Heart left ventricle (tissue), 13 donors: ENCODE results near the gene TPRN.
"Not testable (repeated sequence)": the region's sequence is repeated elsewhere in the genome, so short reads cannot be mapped to it uniquely, and the experiment has no call there.

Experiments
- POLR2A ChIP-seq, 2 donors: fragments of 450-650 bp; IDR thresholded peaks; one replicate each; pipeline ENCODE4 v1.6.1; 2017; ENCODE audit warnings: antibody characterized with exemption in 2 of 2, mild to moderate bottlenecking in 2 of 2, moderate library complexity in 2 of 2
- TF ChIP-seq, protein P1 (sequence below), 12 donors: fragments of 200-600 bp; sonication (generic) in 4 of 12; IDR thresholded peaks; one replicate each; pipeline versions ENCODE4 v1.5.0 to v1.8.0; 2018 to 2022; ENCODE audit warnings: antibody characterized with exemption in 12 of 12, mild to moderate bottlenecking in 5 of 12
- donor health status: ischemic (EF 13 %, LVEDD 7.1; RV severe dilation, severe dysfunction).
- donor health status: DM: no; HTN: yes; CAD: no.
- donor health status: DM: no; HTN: no; CAD: no.
- donor health status: ischemic (EF 25% LVEDD 6.9; RV normal size, moderate dysfunction).
- donor health status: ischemic (EF 25% LVEDD 5.7; RV mildly dilated, moderate dysfunction).
- donor health status: ischemic (EF 35%, LVEDD 5.7; RV mildly dilated, moderate dysfunction).
- donor health status: nonischemic (EF 11% LVEDD 7.7; RV severe dilation, severe dysfunction).
- donor health status: DM: yes; HTN: yes; CAD: no.
- donor health status: PGD.
- donor health status: ischemic (EF 29% LVEDD 5.4; RV normal size, mild dysfunction).
- donor health status: nonischemic (EF 23%, LVEDD 6.1; RV moderate dilation, normal function).

DNA sequence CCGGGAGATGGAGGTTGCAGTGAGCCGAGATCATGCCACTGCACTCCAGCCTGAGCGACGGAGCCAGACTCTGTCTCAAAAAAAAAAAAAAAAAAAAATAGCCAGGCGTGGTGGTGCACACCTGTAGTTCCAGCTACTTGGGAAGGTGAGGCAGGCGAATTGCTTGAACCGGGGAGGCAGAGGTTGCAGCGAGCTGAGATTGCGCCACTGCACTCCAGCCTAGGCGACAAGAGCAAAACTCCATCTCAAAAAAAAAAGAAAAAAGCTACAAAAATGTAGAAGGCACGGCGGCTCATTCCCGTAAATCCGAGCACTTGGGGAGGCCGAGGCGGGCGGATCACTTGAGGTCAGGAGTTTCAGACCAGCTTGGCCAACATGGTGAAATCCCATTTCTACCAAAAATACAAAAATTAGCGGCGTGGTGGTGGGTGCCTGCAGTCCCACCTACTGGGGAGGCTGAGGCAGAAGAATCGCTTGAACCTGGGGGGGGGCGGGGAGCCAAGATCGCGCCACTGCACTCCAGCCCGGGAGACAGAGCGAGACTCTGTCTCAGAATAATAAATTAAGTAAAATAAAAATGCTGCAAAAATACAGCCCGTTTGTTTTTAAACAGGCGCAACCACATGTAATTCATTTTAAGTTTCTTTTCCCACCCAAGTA is 39.1 kb upstream of the TPRN start:
- TF ChIP-seq, protein P1, sequence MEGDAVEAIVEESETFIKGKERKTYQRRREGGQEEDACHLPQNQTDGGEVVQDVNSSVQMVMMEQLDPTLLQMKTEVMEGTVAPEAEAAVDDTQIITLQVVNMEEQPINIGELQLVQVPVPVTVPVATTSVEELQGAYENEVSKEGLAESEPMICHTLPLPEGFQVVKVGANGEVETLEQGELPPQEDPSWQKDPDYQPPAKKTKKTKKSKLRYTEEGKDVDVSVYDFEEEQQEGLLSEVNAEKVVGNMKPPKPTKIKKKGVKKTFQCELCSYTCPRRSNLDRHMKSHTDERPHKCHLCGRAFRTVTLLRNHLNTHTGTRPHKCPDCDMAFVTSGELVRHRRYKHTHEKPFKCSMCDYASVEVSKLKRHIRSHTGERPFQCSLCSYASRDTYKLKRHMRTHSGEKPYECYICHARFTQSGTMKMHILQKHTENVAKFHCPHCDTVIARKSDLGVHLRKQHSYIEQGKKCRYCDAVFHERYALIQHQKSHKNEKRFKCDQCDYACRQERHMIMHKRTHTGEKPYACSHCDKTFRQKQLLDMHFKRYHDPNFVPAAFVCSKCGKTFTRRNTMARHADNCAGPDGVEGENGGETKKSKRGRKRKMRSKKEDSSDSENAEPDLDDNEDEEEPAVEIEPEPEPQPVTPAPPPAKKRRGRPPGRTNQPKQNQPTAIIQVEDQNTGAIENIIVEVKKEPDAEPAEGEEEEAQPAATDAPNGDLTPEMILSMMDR (IDR thresholded peaks at IDR 0.05): not testable (repeated sequence)
- TF ChIP-seq POLR2A (IDR thresholded peaks at IDR 0.05): not testable (repeated sequence)
